ENCODE data around the gene DIPK2B.

DNA sequence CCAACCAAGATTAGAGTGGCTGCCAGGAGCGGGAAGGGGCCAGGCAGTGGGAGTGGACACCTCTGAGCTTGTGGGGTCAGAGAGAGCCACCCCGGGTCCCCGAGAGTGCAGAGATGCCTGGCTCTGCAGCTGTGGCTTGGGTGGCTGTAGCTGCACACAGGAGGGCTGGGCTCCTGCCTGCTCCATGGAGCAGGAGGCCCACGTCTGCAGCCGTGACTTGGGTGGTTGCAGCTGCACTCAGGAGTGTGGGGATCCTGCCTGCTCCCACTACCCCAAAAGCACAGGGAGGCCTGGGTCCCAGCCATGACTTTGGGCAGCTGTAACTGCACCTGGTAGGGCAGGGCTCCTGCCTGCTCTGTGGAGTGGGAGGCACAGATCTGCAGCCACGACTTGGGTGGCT is 28.7 kb upstream of the DIPK2B start:
- TF ChIP-seq CTCF (IDR thresholded peaks at IDR 0.05) (no peak), POLR2AphosphoS5 (IDR thresholded peaks at IDR 0.05) (no peak), EP300 (IDR thresholded peaks at IDR 0.05) (no peak), POLR2A (IDR thresholded peaks at IDR 0.05) (no peak)

Data from upper lobe of left lung (tissue), 4 donors.